GM12892 (cell line): ENCODE data around the gene FARP1.

Experiments used
- DNase-seq: peaks from one replicate; pipeline ENCODE4 v3.0.0; 2011; ENCODE audit not compliant: insufficient read length
- FAIRE-seq: peaks from 2 replicates; lab custom pipeline; 2011; peaks lifted over from hg19 to GRCh38; lab: Jason Lieb, UNC
- POLR2A ChIP-seq: IDR thresholded peaks from 2 replicates; pipeline ENCODE4 v1.6.1; 2011; ENCODE audit warnings: low read depth, low read length, control low read depth
- POLR2AphosphoS5 ChIP-seq: IDR thresholded peaks from 2 replicates; pipeline ENCODE4 v1.6.1; 2011; ENCODE audit warnings: low read depth, low read length, control low read depth
- TAF1 ChIP-seq: IDR thresholded peaks from 2 replicates; pipeline ENCODE4 v1.6.1; 2011; ENCODE audit warnings: low read depth, mild to moderate bottlenecking, control low read depth, low read length, borderline replicate concordance

Gene FARP1

GRCh38 chr13:98332691-98333090, 189.8 kb downstream of the FARP1 start:
- no peak for DNase-seq
- no peak for TF ChIP-seq POLR2A
- TF ChIP-seq TAF1: no peak
- no peak for TF ChIP-seq POLR2AphosphoS5
- no peak for FAIRE-seq

GRCh38 chr13:98333486-98333885, 190.6 kb downstream of the FARP1 start:
- no peak for TF ChIP-seq TAF1
- no peak for TF ChIP-seq POLR2AphosphoS5
- TF ChIP-seq POLR2A: no peak
- DNase-seq: no peak
- FAIRE-seq: no peak

GRCh38 chr13:98334620-98335205, 191.8 kb downstream of the FARP1 start:
- FAIRE-seq (no peak), DNase-seq (no peak)
- TF ChIP-seq POLR2AphosphoS5 (no peak), POLR2A (no peak), TAF1 (no peak)

GRCh38 chr13:98335721-98336120, 192.8 kb downstream of the FARP1 start:
- no peak for TF ChIP-seq TAF1
- no peak for TF ChIP-seq POLR2A
- no peak for TF ChIP-seq POLR2AphosphoS5
- DNase-seq: no peak

GRCh38 chr13:98338310-98338709, 195.4 kb downstream of the FARP1 start:
- FAIRE-seq: no peak
- DNase-seq: no peak
- no peak for TF ChIP-seq POLR2AphosphoS5

More at GRCh38 chr13:98335721-98336120, 192.8 kb downstream of the FARP1 start:
- FAIRE-seq: no peak

GRCh38 chr13:98339684-98340425, 197.0 kb downstream of the FARP1 start:
- TF ChIP-seq POLR2AphosphoS5: no peak
- no peak for TF ChIP-seq TAF1
- TF ChIP-seq POLR2A: no peak
- no peak for FAIRE-seq
- no peak for DNase-seq

- TF ChIP-seq TAF1: no peak
- TF ChIP-seq POLR2AphosphoS5: no peak
- no peak for TF ChIP-seq POLR2A
- no peak for FAIRE-seq
Measured at GRCh38 chr13:98342953-98343352, 200.1 kb downstream of the FARP1 start.

GRCh38 chr13:98343461-98343860, 200.6 kb downstream of the FARP1 start:
- TF ChIP-seq POLR2AphosphoS5: no peak
- TF ChIP-seq POLR2A: no peak
- TF ChIP-seq TAF1: no peak
- no peak for DNase-seq
- FAIRE-seq: no peak

More at GRCh38 chr13:98342953-98343352, 200.1 kb downstream of the FARP1 start:
- DNase-seq: no peak

- FAIRE-seq (no peak), DNase-seq (no peak)
- TF ChIP-seq POLR2A (no peak), POLR2AphosphoS5 (no peak), TAF1 (no peak)
Measured at GRCh38 chr13:98344392-98344791, 201.5 kb downstream of the FARP1 start.

- FAIRE-seq: no peak
- TF ChIP-seq POLR2A: no peak
- no peak for TF ChIP-seq POLR2AphosphoS5
- no peak for TF ChIP-seq TAF1
- no peak for DNase-seq
Measured at GRCh38 chr13:98345107-98345935, 202.4 kb downstream of the FARP1 start.

- DNase-seq (no peak), FAIRE-seq (no peak)
- TF ChIP-seq TAF1 (no peak), POLR2A (no peak), POLR2AphosphoS5 (no peak)
Measured at GRCh38 chr13:98346904-98347636, 204.2 kb downstream of the FARP1 start.
